ENCODE results near the gene TPST2. TPM values are rescaled to one million over a fixed set of nuclear protein-coding genes. Genes with fewer than 3 reads are reported as not detected.

The TPST2 gene
- total and polyA plus RNA-seq, 2 experiments from 2014 or later = 31.0 to 36.8 TPM

DNA sequence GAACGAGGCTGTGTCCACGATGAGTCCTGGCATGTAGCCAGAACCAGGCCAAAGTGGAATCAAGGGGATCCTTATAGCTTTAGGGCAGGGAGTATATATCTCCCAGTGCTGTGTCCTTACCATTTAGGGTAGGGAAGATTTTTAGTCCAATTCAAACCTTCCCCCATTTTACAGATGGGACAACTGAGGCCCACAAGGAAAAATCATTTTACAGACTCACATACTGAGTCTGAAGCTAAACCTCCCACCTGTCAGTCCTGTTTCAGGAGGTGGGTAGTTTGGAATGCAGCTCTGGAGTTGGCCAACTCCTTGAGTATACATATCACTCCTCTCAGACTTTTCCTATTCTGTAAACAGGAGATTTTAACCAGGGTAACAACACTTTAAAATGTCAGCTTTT, 44.5 kb downstream of the TPST2 start:
- Histone ChIP-seq H2AFZ (no peak overlapping the region), H3K4me1 (ENCODE audit: insufficient read depth) (no peaks in the 10 kb centered on the region), H3K27me3 (no peaks in the 10 kb centered on the region), H3K4me2 (no peak overlapping the region), H3K4me3 (no peak overlapping the region), H3K27ac (no peak overlapping the region), H3K79me2 (no peaks in the 10 kb centered on the region), H3K9me3 (ENCODE audit: low read depth) (no peaks in the 10 kb centered on the region), H4K20me1 (ENCODE audit: insufficient read depth, poor library complexity, severe bottlenecking) (no peaks in the 10 kb centered on the region), H3K36me3 (replicated peaks; ENCODE audit: insufficient read depth, low read depth) (no peaks in the 10 kb centered on the region), H3K9me2 (replicated peaks; ENCODE audit: insufficient read depth) (no peaks in the 10 kb centered on the region)
- DNase-seq (ENCODE audit: low spot score) = no peak
- 78% methylated on average over 2 of the region's 2 CpGs for WGBS (ENCODE audit: low lambda C conversion rate, missing lambda C conversion rate)
- TF ChIP-seq EZH2phosphoT487 (IDR thresholded peaks at IDR 0.05; ENCODE audit: low read depth, severe bottlenecking, unreplicated experiment) (no peak), EZH2 (IDR thresholded peaks at IDR 0.05; ENCODE audit: borderline replicate concordance) (no peak)
- TF ChIP-seq, protein P1, sequence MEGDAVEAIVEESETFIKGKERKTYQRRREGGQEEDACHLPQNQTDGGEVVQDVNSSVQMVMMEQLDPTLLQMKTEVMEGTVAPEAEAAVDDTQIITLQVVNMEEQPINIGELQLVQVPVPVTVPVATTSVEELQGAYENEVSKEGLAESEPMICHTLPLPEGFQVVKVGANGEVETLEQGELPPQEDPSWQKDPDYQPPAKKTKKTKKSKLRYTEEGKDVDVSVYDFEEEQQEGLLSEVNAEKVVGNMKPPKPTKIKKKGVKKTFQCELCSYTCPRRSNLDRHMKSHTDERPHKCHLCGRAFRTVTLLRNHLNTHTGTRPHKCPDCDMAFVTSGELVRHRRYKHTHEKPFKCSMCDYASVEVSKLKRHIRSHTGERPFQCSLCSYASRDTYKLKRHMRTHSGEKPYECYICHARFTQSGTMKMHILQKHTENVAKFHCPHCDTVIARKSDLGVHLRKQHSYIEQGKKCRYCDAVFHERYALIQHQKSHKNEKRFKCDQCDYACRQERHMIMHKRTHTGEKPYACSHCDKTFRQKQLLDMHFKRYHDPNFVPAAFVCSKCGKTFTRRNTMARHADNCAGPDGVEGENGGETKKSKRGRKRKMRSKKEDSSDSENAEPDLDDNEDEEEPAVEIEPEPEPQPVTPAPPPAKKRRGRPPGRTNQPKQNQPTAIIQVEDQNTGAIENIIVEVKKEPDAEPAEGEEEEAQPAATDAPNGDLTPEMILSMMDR (IDR thresholded peaks at IDR 0.05; ENCODE audit: poor library complexity) = no peak

DNA sequence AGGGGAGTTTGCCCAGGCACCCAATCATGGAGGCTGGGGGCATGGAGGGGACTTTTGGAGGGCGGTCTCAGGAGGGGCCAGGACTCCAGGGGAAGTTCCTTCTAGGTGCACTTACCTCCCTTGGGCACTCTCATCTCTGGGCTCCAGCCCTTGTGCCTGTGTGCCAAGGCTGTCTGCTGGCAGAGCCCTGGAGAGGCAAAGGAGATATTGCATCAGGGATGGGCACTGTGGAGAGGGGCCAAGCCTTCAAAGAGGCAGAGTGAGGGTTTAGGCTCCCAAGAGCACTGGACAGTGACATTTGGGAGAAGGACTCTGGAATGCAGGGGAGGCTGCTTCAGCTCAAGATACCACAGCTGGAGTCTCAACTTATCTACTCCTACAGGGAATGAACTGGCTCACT, 45.4 kb downstream of the TPST2 start:
- Histone ChIP-seq H3K79me2 (no peaks in the 10 kb centered on the region), H3K27ac (no peak overlapping the region), H4K20me1 (ENCODE audit: insufficient read depth, poor library complexity, severe bottlenecking) (no peaks in the 10 kb centered on the region), H2AFZ (no peak overlapping the region), H3K27me3 (no peaks in the 10 kb centered on the region), H3K36me3 (replicated peaks; ENCODE audit: insufficient read depth, low read depth) (no peaks in the 10 kb centered on the region), H3K4me2 (no peak overlapping the region), H3K9me3 (ENCODE audit: low read depth) (no peaks in the 10 kb centered on the region), H3K4me1 (ENCODE audit: insufficient read depth) (no peaks in the 10 kb centered on the region), H3K4me3 (no peak overlapping the region), H3K9me2 (replicated peaks; ENCODE audit: insufficient read depth) (no peaks in the 10 kb centered on the region)
- TF ChIP-seq EZH2phosphoT487 (IDR thresholded peaks at IDR 0.05; ENCODE audit: low read depth, severe bottlenecking, unreplicated experiment) = no peak
- TF ChIP-seq EZH2 (IDR thresholded peaks at IDR 0.05; ENCODE audit: borderline replicate concordance) = no peak
- TF ChIP-seq, protein P1 (IDR thresholded peaks at IDR 0.05; ENCODE audit: poor library complexity) = no peak
- WGBS (ENCODE audit: low lambda C conversion rate, missing lambda C conversion rate) = 91% methylated on average over 1 of the region's 1 CpG
- no peak for DNase-seq (ENCODE audit: low spot score)

- H3K9me2 ChIP-seq (replicated peaks; ENCODE audit: insufficient read depth) = no peaks in the 10 kb centered on the region
- no peaks in the 10 kb centered on the region for H3K36me3 ChIP-seq (replicated peaks; ENCODE audit: insufficient read depth, low read depth)
- no peaks in the 10 kb centered on the region for H3K79me2 ChIP-seq
- H3K27ac ChIP-seq = no peak overlapping the region
- H4K20me1 ChIP-seq (ENCODE audit: insufficient read depth, poor library complexity, severe bottlenecking) = no peaks in the 10 kb centered on the region
- H3K4me3 ChIP-seq = no peak overlapping the region
- TF ChIP-seq, protein P1 (IDR thresholded peaks at IDR 0.05; ENCODE audit: poor library complexity) = no peak
- no peak for TF ChIP-seq EZH2phosphoT487 (IDR thresholded peaks at IDR 0.05; ENCODE audit: low read depth, severe bottlenecking, unreplicated experiment)
- TF ChIP-seq EZH2 (IDR thresholded peaks at IDR 0.05; ENCODE audit: borderline replicate concordance) = no peak
- H3K4me1 ChIP-seq (ENCODE audit: insufficient read depth) = no peaks in the 10 kb centered on the region
- H3K4me2 ChIP-seq = no peak overlapping the region
- no peak for DNase-seq (ENCODE audit: low spot score)
- H2AFZ ChIP-seq = no peak overlapping the region
- H3K27me3 ChIP-seq = no peaks in the 10 kb centered on the region
- H3K9me3 ChIP-seq (ENCODE audit: low read depth) = no peaks in the 10 kb centered on the region
- 86% methylated on average over 3 of the region's 3 CpGs for WGBS (ENCODE audit: low lambda C conversion rate, missing lambda C conversion rate)
These were observed 47.1 kb downstream of the TPST2 start for GRCh38 chr22:26542831-26543230.

Measured in hepatocyte (in vitro differentiated cells).